Measurements from ENCODE around the gene ADGRG6. TPM values are rescaled to one million over a fixed set of nuclear protein-coding genes. Genes with fewer than 3 reads are reported as not detected.

ADGRG6 gene
- total RNA-seq, 2 donors from 2014 or later = 7.5 to 38.6 TPM

GRCh38 chr6:142416179-142416578 is 114.4 kb downstream of the ADGRG6 start:
- no peaks in the 10 kb centered on the region for H3K27me3 ChIP-seq
- peak in 1 of 4 donors; percentile 4 for DNase-seq
- TF ChIP-seq POLR2A (IDR thresholded peaks at IDR 0.05) = no peak
- TF ChIP-seq, protein P1, sequence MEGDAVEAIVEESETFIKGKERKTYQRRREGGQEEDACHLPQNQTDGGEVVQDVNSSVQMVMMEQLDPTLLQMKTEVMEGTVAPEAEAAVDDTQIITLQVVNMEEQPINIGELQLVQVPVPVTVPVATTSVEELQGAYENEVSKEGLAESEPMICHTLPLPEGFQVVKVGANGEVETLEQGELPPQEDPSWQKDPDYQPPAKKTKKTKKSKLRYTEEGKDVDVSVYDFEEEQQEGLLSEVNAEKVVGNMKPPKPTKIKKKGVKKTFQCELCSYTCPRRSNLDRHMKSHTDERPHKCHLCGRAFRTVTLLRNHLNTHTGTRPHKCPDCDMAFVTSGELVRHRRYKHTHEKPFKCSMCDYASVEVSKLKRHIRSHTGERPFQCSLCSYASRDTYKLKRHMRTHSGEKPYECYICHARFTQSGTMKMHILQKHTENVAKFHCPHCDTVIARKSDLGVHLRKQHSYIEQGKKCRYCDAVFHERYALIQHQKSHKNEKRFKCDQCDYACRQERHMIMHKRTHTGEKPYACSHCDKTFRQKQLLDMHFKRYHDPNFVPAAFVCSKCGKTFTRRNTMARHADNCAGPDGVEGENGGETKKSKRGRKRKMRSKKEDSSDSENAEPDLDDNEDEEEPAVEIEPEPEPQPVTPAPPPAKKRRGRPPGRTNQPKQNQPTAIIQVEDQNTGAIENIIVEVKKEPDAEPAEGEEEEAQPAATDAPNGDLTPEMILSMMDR (IDR thresholded peaks at IDR 0.05) = no peak
- no peaks in the 10 kb centered on the region for H3K36me3 ChIP-seq (replicated peaks in 1 of 2; ENCODE audit: insufficient read depth in 1 of 2, low read depth in 2 of 2)
- no peak overlapping the region for H3K4me3 ChIP-seq
- no peaks in the 10 kb centered on the region for H3K9me3 ChIP-seq
- intact Hi-C loops (cut with DNase I) = no loop called here
- H3K4me1 ChIP-seq = no peaks in the 10 kb centered on the region
- 75% methylated on average over 3 of the region's 3 CpGs for WGBS, 2 donors
- no peak for ATAC-seq
- H3K27ac ChIP-seq = no peak overlapping the region

DNA sequence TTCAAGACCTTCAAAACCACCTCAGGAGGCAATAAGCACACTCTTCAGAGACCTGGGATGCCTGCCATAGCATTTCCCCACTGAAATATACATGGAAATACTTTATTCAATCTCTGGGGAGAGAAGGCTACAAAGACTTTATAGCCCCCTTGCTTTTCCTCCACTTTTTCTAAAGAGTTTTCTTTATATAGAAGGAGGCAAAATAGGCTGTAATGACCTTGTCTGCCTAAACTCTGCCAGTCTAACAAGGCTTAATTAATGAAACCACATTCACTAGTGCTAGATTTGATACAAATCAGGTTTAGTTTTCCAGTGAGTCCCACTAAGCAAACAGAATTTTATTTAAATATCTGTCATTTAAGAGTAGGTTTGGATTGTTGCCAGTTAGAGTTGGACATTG is 114.9 kb downstream of the ADGRG6 start:
- H3K4me3 ChIP-seq = no peak overlapping the region
- no peaks in the 10 kb centered on the region for H3K9me3 ChIP-seq
- ATAC-seq = no peak
- no peaks in the 10 kb centered on the region for H3K4me1 ChIP-seq
- H3K27ac ChIP-seq = no peak overlapping the region
- DNase-seq = no peak
- TF ChIP-seq, protein P1 (IDR thresholded peaks at IDR 0.05) = no peak
- TF ChIP-seq POLR2A (IDR thresholded peaks at IDR 0.05) = no peak
- H3K36me3 ChIP-seq (replicated peaks in 1 of 2; ENCODE audit: insufficient read depth in 1 of 2, low read depth in 2 of 2) = no peaks in the 10 kb centered on the region
- no peaks in the 10 kb centered on the region for H3K27me3 ChIP-seq
- intact Hi-C loops (cut with DNase I) = no loop called here

DNA sequence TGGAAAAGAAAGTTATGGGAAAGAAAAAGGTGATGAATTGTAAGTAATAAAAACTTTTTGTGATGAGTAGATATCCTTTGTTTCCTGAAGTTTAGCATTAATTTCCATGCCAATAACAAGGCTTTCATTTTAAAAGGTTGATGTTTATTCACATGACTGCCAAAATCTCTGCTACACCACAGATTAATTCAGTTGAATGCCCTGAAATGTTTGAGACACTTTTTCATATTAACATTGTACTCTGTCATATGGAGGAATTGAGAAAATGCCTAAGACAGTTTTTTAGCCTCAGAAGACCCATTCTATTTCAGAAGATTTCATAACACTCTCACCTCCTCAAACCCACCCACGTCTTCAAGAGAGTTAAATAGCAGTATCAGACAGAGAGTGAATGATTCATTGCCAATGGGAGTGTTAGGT is 115.5 kb downstream of the ADGRG6 start:
- H3K4me3 ChIP-seq = no peak overlapping the region
- H3K36me3 ChIP-seq (replicated peaks in 1 of 2; ENCODE audit: insufficient read depth in 1 of 2, low read depth in 2 of 2) = no peaks in the 10 kb centered on the region
- H3K9me3 ChIP-seq = no peaks in the 10 kb centered on the region
- no peak for TF ChIP-seq POLR2A (IDR thresholded peaks at IDR 0.05)
- TF ChIP-seq, protein P1 (IDR thresholded peaks at IDR 0.05) = no peak
- no peaks in the 10 kb centered on the region for H3K4me1 ChIP-seq
- WGBS, 2 donors = 57 to 71% methylated on average over 1 of the region's 1 CpG
- no peaks in the 10 kb centered on the region for H3K27me3 ChIP-seq
- DNase-seq (no peak), ATAC-seq (no peak)
- no peak overlapping the region for H3K27ac ChIP-seq
- intact Hi-C loops (cut with DNase I) = no loop called here

- H3K4me3 ChIP-seq = no peak overlapping the region
- no peak for ATAC-seq
- H3K36me3 ChIP-seq (replicated peaks in 1 of 2; ENCODE audit: insufficient read depth in 1 of 2, low read depth in 2 of 2) = no peaks in the 10 kb centered on the region
- DNase-seq = no peak
- no peak for TF ChIP-seq POLR2A (IDR thresholded peaks at IDR 0.05)
- TF ChIP-seq, protein P1 (IDR thresholded peaks at IDR 0.05) = no peak
- intact Hi-C loops (cut with DNase I) = no loop called here
- WGBS, 2 donors = 67 to 71% methylated on average over 3 of the region's 3 CpGs
- no peak overlapping the region for H3K27ac ChIP-seq
- H3K9me3 ChIP-seq = no peaks in the 10 kb centered on the region
- H3K4me1 ChIP-seq = no peaks in the 10 kb centered on the region
- no peaks in the 10 kb centered on the region for H3K27me3 ChIP-seq
Observed at GRCh38 chr6:142419071-142419470, 117.3 kb downstream of the ADGRG6 start.

DNA sequence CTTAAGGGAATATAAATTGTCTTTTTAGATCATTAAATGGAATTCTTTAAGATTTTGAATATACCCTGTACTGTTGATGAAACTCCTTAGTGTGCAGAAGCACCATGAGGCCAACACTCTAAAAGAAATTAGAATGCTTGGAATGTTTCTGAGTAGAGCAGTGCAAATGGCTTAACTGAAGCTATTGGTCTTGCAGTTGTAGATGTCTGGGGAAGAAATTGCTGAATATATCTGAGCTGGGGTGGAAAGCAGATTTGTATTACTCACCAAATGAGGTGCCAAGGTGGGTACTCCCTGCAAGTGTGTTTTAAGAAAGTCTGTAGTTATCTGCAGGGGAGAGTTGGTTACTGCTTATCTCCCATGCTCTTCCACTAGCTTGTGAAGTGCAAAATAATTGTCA is 119.0 kb downstream of the ADGRG6 start:
- H3K27me3 ChIP-seq = no peaks in the 10 kb centered on the region
- DNase-seq (no peak), ATAC-seq (no peak)
- no peak overlapping the region for H3K4me3 ChIP-seq
- no peak for TF ChIP-seq POLR2A (IDR thresholded peaks at IDR 0.05)
- TF ChIP-seq, protein P1 (IDR thresholded peaks at IDR 0.05) = no peak
- no peaks in the 10 kb centered on the region for H3K4me1 ChIP-seq
- intact Hi-C loops (cut with DNase I) = no loop called here
- H3K36me3 ChIP-seq (replicated peaks in 1 of 2; ENCODE audit: insufficient read depth in 1 of 2, low read depth in 2 of 2) = no peaks in the 10 kb centered on the region
- no peak overlapping the region for H3K27ac ChIP-seq
- H3K9me3 ChIP-seq = no peaks in the 10 kb centered on the region

Measured in body of pancreas (tissue), 4 donors.